H9 (cell line): ENCODE data around the gene TMEM45B. TPM values are rescaled to one million over a fixed set of nuclear protein-coding genes. Genes with fewer than 3 reads are reported as not detected.

Experiments
- DNase-seq: peaks from one replicate; pipeline ENCODE4 v3.0.0-alpha.2; 2017
- H2AFZ ChIP-seq: one replicate; pipeline ENCODE4 v1.6.1; 2013; ENCODE audit warnings: mild to moderate bottlenecking, low read length, control low read depth, moderate library complexity
- H2AK5ac ChIP-seq: 2 replicates; pipeline ENCODE4 v1.6.1; 2013; ENCODE audit warnings: low read length, control low read depth, mixed read lengths; ENCODE audit not compliant: insufficient read length
- H2BK120ac ChIP-seq: one replicate; pipeline ENCODE4 v1.6.1; 2013; ENCODE audit warnings: low read depth, mild to moderate bottlenecking, low read length, control low read depth, inconsistent platforms; ENCODE audit not compliant: poor library complexity, severe bottlenecking
- H2BK12ac ChIP-seq: 2 replicates; pipeline ENCODE4 v1.6.1; 2013; ENCODE audit warnings: low read length, control low read depth, mixed read lengths, low read depth; ENCODE audit not compliant: insufficient read length
- H2BK15ac ChIP-seq: 2 replicates; pipeline ENCODE4 v1.6.1; 2013; ENCODE audit warnings: low read depth, low read length, control low read depth
- H2BK20ac ChIP-seq: one replicate; pipeline ENCODE4 v1.6.1; 2013; ENCODE audit warnings: low read depth, mild to moderate bottlenecking, low read length, control low read depth, inconsistent platforms; ENCODE audit not compliant: poor library complexity, severe bottlenecking
- H2BK5ac ChIP-seq: 2 replicates; pipeline ENCODE4 v1.6.1; 2013; ENCODE audit warnings: low read length, control low read depth, mixed read lengths; ENCODE audit not compliant: insufficient read length
- H3K14ac ChIP-seq: 2 replicates; pipeline ENCODE4 v1.6.1; 2013; ENCODE audit warnings: low read length, control low read depth; ENCODE audit not compliant: insufficient read depth
- H3K18ac ChIP-seq: 2 replicates; pipeline ENCODE4 v1.6.1; 2013; ENCODE audit warnings: low read depth, mild to moderate bottlenecking, mixed read lengths, low read length, control low read depth; ENCODE audit not compliant: insufficient read length
- H3K23ac ChIP-seq: 2 replicates; pipeline ENCODE4 v1.6.1; 2013; ENCODE audit warnings: low read length, control low read depth, mixed read lengths, low read depth; ENCODE audit not compliant: insufficient read length
- H3K23me2 ChIP-seq: 2 replicates; pipeline ENCODE4 v1.6.1; 2013; ENCODE audit warnings: low read depth, mild to moderate bottlenecking, mixed read lengths, low read length, control low read depth; ENCODE audit not compliant: insufficient read length, poor library complexity, severe bottlenecking
- H3K27ac ChIP-seq: 2 replicates; pipeline ENCODE4 v1.5.1; 2013; ENCODE audit warnings: low read length, control low read depth, mixed read lengths, low read depth; ENCODE audit not compliant: insufficient read length
- H3K27me3 ChIP-seq: 2 replicates; pipeline ENCODE4 v1.6.1; 2013; ENCODE audit warnings: low read length, control low read depth, inconsistent platforms; ENCODE audit not compliant: insufficient read depth
- H3K4ac ChIP-seq: 2 replicates; pipeline ENCODE4 v1.6.1; 2013; ENCODE audit warnings: low read depth, mild to moderate bottlenecking, control low read depth, inconsistent platforms, low read length, moderate library complexity
- H3K4me1 ChIP-seq: 2 replicates; pipeline ENCODE4 v1.6.1; 2013; ENCODE audit warnings: low read length, control low read depth, inconsistent platforms; ENCODE audit not compliant: insufficient read depth
- H3K4me2 ChIP-seq: 2 replicates; pipeline ENCODE4 v1.6.1; 2013; ENCODE audit warnings: low read length, control low read depth, mixed read lengths; ENCODE audit not compliant: insufficient read length, insufficient read depth
- H3K56ac ChIP-seq: 2 replicates; pipeline ENCODE4 v1.6.1; 2013; ENCODE audit warnings: low read depth, mild to moderate bottlenecking, mixed read lengths, low read length, control low read depth; ENCODE audit not compliant: insufficient read length
- H3K79me1 ChIP-seq: 2 replicates; pipeline ENCODE4 v1.6.1; 2013; ENCODE audit warnings: low read depth, mild to moderate bottlenecking, moderate library complexity, low read length, control low read depth, inconsistent platforms; ENCODE audit not compliant: insufficient read depth, poor library complexity, severe bottlenecking
- H3K79me2 ChIP-seq: 2 replicates; pipeline ENCODE4 v1.6.1; 2013; ENCODE audit warnings: low read length, control low read depth, inconsistent platforms; ENCODE audit not compliant: insufficient read depth
- H3K9ac ChIP-seq: 2 replicates; pipeline ENCODE4 v1.6.1; 2013; ENCODE audit warnings: low read length, control low read depth, mixed read lengths; ENCODE audit not compliant: insufficient read length; ENCODE audit errors: extremely low read depth
- H3K9me3 ChIP-seq: one replicate; pipeline ENCODE4 v1.6.1; 2013; ENCODE audit warnings: low read depth, low read length, inconsistent platforms; ENCODE audit not compliant: control insufficient read depth
- H3T11ph ChIP-seq: one replicate; pipeline ENCODE4 v1.6.1; 2013; ENCODE audit warnings: mild to moderate bottlenecking, low read length, control low read depth, inconsistent platforms
- H4K20me1 ChIP-seq: one replicate; pipeline ENCODE4 v1.6.1; 2013; ENCODE audit not compliant: control insufficient read depth, insufficient read length, insufficient read depth
- H4K5ac ChIP-seq: 2 replicates; pipeline ENCODE4 v1.6.1; 2013; ENCODE audit warnings: low read depth, mild to moderate bottlenecking, mixed read lengths, low read length, control low read depth; ENCODE audit not compliant: insufficient read length
- H4K8ac ChIP-seq: replicated peaks from 2 replicates; pipeline ENCODE4 v1.6.1; 2013; ENCODE audit warnings: low read length, control low read depth, mixed read lengths, low read depth; ENCODE audit not compliant: insufficient read length
- H4K91ac ChIP-seq: 2 replicates; pipeline ENCODE4 v1.6.1; 2013; ENCODE audit warnings: low read depth, mild to moderate bottlenecking, moderate library complexity, mixed read lengths, low read length, control low read depth; ENCODE audit not compliant: insufficient read length
- H3K27ac Mint-ChIP-seq, 3 experiments: 2 replicates in 2 of 3; 3 replicates in 1 of 3; pipeline ENCODE4 v1.8.0; 2020 to 2021; ENCODE audit warnings: mixed read lengths in 3 of 3, mild to moderate bottlenecking in 1 of 3, moderate library complexity in 1 of 3
- H3K27me3 Mint-ChIP-seq: 2 replicates; pipeline ENCODE4 v1.8.0; 2021; ENCODE audit warnings: low read depth, mild to moderate bottlenecking, moderate library complexity, mixed read lengths
- H3K36me3 Mint-ChIP-seq, 3 experiments: 2 replicates in 2 of 3; 3 replicates in 1 of 3; pipeline ENCODE4 v1.8.0; 2020 to 2021; ENCODE audit warnings: low read depth in 3 of 3, mixed read lengths in 3 of 3; ENCODE audit not compliant: insufficient read depth in 1 of 3
- H3K4me1 Mint-ChIP-seq, 2 experiments: 2 replicates each; pipeline ENCODE4 v1.8.0; 2020; ENCODE audit warnings: mixed read lengths in 2 of 2
- H3K4me3 Mint-ChIP-seq, 2 experiments: 2 replicates in 1 of 2; 3 replicates in 1 of 2; pipeline ENCODE4 v1.8.0; 2020 to 2021; ENCODE audit warnings: mild to moderate bottlenecking in 2 of 2, mixed read lengths in 2 of 2, moderate library complexity in 1 of 2
- H3K9me3 Mint-ChIP-seq, 2 experiments: 2 replicates in 1 of 2; 3 replicates in 1 of 2; pipeline ENCODE4 v1.8.0; 2020; ENCODE audit warnings: mild to moderate bottlenecking in 2 of 2, mixed read lengths in 2 of 2, moderate library complexity in 1 of 2
- WGBS: extraction: QIAGEN DNeasy Blood & Tissue Kit; methylation state at CpG from one replicate; pipeline ENCODE4 v1.1.7; 2013; ENCODE audit warnings: missing lambda C conversion rate, low lambda C conversion rate, mixed read lengths; ENCODE audit not compliant: insufficient read length; ENCODE audit errors: extremely low coverage; 5-methylcytosine and 5-hydroxymethylcytosine counted together
- total RNA-seq: library from RNA; stranded (reverse); gene quantifications from 2 replicates; pipeline ENCODE4 v1.2.1, GENCODE V29; 2021
- TF ChIP-seq, protein P1 (sequence below): fragments of 200-600 bp; sonication (generic); conservative IDR thresholded peaks from 3 replicates; pipeline ENCODE4 v1.8.0; 2021; ENCODE audit warnings: antibody characterized with exemption, mild to moderate bottlenecking

Gene TMEM45B
- total RNA-seq, 1 experiment from 2014 or later: 0.70 TPM

- Histone ChIP-seq H3K56ac (no peak overlapping the region), H2BK15ac (no peak overlapping the region), H2BK120ac (no peak overlapping the region), H3K23ac (no peak overlapping the region), H3K14ac (no peak overlapping the region), H3K27ac (no peak overlapping the region), H2AFZ (no peak overlapping the region), H3K9ac (no peak overlapping the region), H2AK5ac (no peak overlapping the region), H2BK5ac (no peak overlapping the region), H3K18ac (no peak overlapping the region), H3K79me2 (no peaks in the 10 kb centered on the region), H2BK12ac (no peak overlapping the region), H4K20me1 (no peaks in the 10 kb centered on the region), H3K79me1 (no peaks in the 10 kb centered on the region), H3K9me3 (no peaks in the 10 kb centered on the region), H4K5ac (no peak overlapping the region), H3K4me2 (no peak overlapping the region), H3T11ph (no peak overlapping the region), H3K27me3 (no peaks in the 10 kb centered on the region), H3K23me2 (no peaks in the 10 kb centered on the region), H2BK20ac (no peak overlapping the region), H4K8ac (no peak overlapping the region), H3K4me1 (no peaks in the 10 kb centered on the region), H4K91ac (no peak overlapping the region), H3K4ac (no peak overlapping the region)
- Mint-ChIP-seq H3K27me3 (no peaks in the 10 kb centered on the region; the same call in 1 of the 2 replicates), H3K9me3 (no peaks in the 10 kb centered on the region), H3K36me3 (no peaks in the 10 kb centered on the region), H3K4me3 (no peak overlapping the region), H3K27ac (peak overlapping the region in 1 of 3 experiments; percentile 15; a peak in 1 of 7 replicates), H3K4me1 (peaks cover 4 to 9% of the 10 kb centered on the region in 2 experiments; a peak in 3 of 4 replicates)
- DNase-seq: no peak
- WGBS: no CpG with 5 or more reads among the region's 15 CpGs
- TF ChIP-seq, protein P1, sequence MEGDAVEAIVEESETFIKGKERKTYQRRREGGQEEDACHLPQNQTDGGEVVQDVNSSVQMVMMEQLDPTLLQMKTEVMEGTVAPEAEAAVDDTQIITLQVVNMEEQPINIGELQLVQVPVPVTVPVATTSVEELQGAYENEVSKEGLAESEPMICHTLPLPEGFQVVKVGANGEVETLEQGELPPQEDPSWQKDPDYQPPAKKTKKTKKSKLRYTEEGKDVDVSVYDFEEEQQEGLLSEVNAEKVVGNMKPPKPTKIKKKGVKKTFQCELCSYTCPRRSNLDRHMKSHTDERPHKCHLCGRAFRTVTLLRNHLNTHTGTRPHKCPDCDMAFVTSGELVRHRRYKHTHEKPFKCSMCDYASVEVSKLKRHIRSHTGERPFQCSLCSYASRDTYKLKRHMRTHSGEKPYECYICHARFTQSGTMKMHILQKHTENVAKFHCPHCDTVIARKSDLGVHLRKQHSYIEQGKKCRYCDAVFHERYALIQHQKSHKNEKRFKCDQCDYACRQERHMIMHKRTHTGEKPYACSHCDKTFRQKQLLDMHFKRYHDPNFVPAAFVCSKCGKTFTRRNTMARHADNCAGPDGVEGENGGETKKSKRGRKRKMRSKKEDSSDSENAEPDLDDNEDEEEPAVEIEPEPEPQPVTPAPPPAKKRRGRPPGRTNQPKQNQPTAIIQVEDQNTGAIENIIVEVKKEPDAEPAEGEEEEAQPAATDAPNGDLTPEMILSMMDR: no peak
Observed at GRCh38 chr11:129849447-129850130, 33.9 kb downstream of the TMEM45B start.
